HepG2 (cell line): Measurements from ENCODE around the gene CNPPD1. TPM values are rescaled to one million over a fixed set of nuclear protein-coding genes. Genes with fewer than 3 reads are reported as not detected.

Experiments used
- AFF4 ChIP-seq: sonication (generic); formaldehyde crosslinking; IDR thresholded peaks from 2 replicates; pipeline ENCODE4 v1.4.0; 2020; ENCODE audit warnings: missing genetic modification reagents
- DR1 ChIP-seq: sonication (generic); formaldehyde crosslinking; IDR thresholded peaks from 2 replicates; pipeline ENCODE4 v1.8.0; 2021; ENCODE audit warnings: mild to moderate bottlenecking, missing genetic modification reagents, inconsistent platforms
- FLYWCH1 ChIP-seq: sonication (generic); formaldehyde crosslinking; IDR thresholded peaks from 2 replicates; pipeline ENCODE4 v1.8.1; 2023; ENCODE audit warnings: mild to moderate bottlenecking, missing genetic modification reagents
- GATAD2A ChIP-seq: IDR thresholded peaks from 2 replicates; pipeline ENCODE4 v1.6.1; 2016
- GPBP1L1 ChIP-seq: sonication (generic); formaldehyde crosslinking; IDR thresholded peaks from 2 replicates; pipeline ENCODE4 v1.5.0; 2020; ENCODE audit warnings: mild to moderate bottlenecking, missing genetic modification reagents
- HNRNPUL1 ChIP-seq: fragments of 200-400 bp; formaldehyde crosslinking; IDR thresholded peaks from 2 replicates; pipeline ENCODE4 v1.6.1; 2017; ENCODE audit warnings: low read depth, mild to moderate bottlenecking, low read length, moderate library complexity
- KLF6 ChIP-seq: IDR thresholded peaks from 2 replicates; pipeline ENCODE4 v1.8.0; 2016; ENCODE audit warnings: missing biosample characterization, missing genetic modification reagents
- NFIC ChIP-seq: IDR thresholded peaks from 2 replicates; pipeline ENCODE4 v1.6.1; 2012; ENCODE audit warnings: mild to moderate bottlenecking, low read length, inconsistent platforms
- PITX1 ChIP-seq: sonication (generic); formaldehyde crosslinking; IDR thresholded peaks from 2 replicates; pipeline ENCODE4 v1.5.1; 2020; ENCODE audit warnings: mild to moderate bottlenecking, missing genetic modification reagents
- SP1 ChIP-seq, 2 experiments: fragments of 450-650 bp in 1 of 2; sonication (generic) in 1 of 2; formaldehyde crosslinking in 1 of 2; IDR thresholded peaks; 2 replicates each; pipeline versions ENCODE4 v1.4.0 to v1.6.1; 2016 to 2020; ENCODE audit warnings: missing genetic modification reagents in 1 of 2
- STAG1 ChIP-seq: sonication (generic); formaldehyde crosslinking; IDR thresholded peaks from 2 replicates; pipeline ENCODE4 v1.4.0; 2020; ENCODE audit warnings: missing genetic modification reagents
- SYNCRIP ChIP-seq: fragments of 200-400 bp; formaldehyde crosslinking; IDR thresholded peaks from 2 replicates; pipeline ENCODE4 v1.6.1; 2018; ENCODE audit warnings: mild to moderate bottlenecking, low read depth, low read length; ENCODE audit not compliant: insufficient read depth
- THAP7 ChIP-seq: sonication (generic); formaldehyde crosslinking; IDR thresholded peaks from 2 replicates; pipeline ENCODE4 v1.8.1; 2023; ENCODE audit warnings: mild to moderate bottlenecking, missing genetic modification reagents
- TP53 ChIP-seq: sonication (generic); formaldehyde crosslinking; conservative IDR thresholded peaks from 2 replicates; pipeline ENCODE4 v1.4.0; 2020; ENCODE audit warnings: missing genetic modification reagents
- ZBTB7A ChIP-seq: sonication (generic); formaldehyde crosslinking; IDR thresholded peaks from 2 replicates; pipeline ENCODE4 v1.8.0; 2022; ENCODE audit warnings: mild to moderate bottlenecking, missing genetic modification reagents
- ZFY ChIP-seq: sonication (generic); formaldehyde crosslinking; IDR thresholded peaks from 2 replicates; pipeline ENCODE4 v1.4.0; 2020; ENCODE audit warnings: missing genetic modification reagents
- ZHX1 ChIP-seq: sonication (generic); formaldehyde crosslinking; IDR thresholded peaks from 2 replicates; pipeline ENCODE4 v1.8.1; 2022; ENCODE audit warnings: low read depth, mild to moderate bottlenecking, missing genetic modification reagents
- ZNF160 ChIP-seq: sonication (generic); formaldehyde crosslinking; IDR thresholded peaks from 2 replicates; pipeline ENCODE4 v1.8.0; 2022; ENCODE audit warnings: mild to moderate bottlenecking, inconsistent platforms, missing genetic modification reagents
- ZNF256 ChIP-seq: sonication (generic); formaldehyde crosslinking; conservative IDR thresholded peaks from 2 replicates; pipeline ENCODE4 v1.4.0; 2020; ENCODE audit warnings: missing genetic modification reagents
- ZNF329 ChIP-seq: sonication (generic); formaldehyde crosslinking; IDR thresholded peaks from 2 replicates; pipeline ENCODE4 v1.9.0; 2021; ENCODE audit warnings: low read depth, mild to moderate bottlenecking, missing genetic modification reagents
- ZNF720 ChIP-seq: sonication (generic); formaldehyde crosslinking; IDR thresholded peaks from 2 replicates; pipeline ENCODE4 v1.4.0; 2020; ENCODE audit warnings: missing genetic modification reagents
- ZNF879 ChIP-seq: sonication (generic); formaldehyde crosslinking; IDR thresholded peaks from 2 replicates; pipeline ENCODE4 v1.8.1; 2023; ENCODE audit warnings: missing genetic modification reagents
- polyA plus RNA-seq, 8 experiments: library from polyadenylated mRNA; depleted of rRNA in 3 of 8; stranded (reverse) in 7 of 8; unstranded in 1 of 8; fragments of >200 nt; fragmentation: Illumina TruSeq in 4 of 8; extraction: Trizol in 4 of 8; gene quantifications; 2 replicates each; pipeline versions ENCODE4 v1.2.1 to v1.2.3, GENCODE V29; 2011 to 2016; ENCODE audit warnings: low read depth in 4 of 8, missing spikeins in 1 of 8, mixed read lengths in 1 of 8; ENCODE audit not compliant: insufficient read depth in 1 of 8
- total RNA-seq, 5 experiments: library from RNA; depleted of rRNA; stranded (reverse); fragments of >200 nt; fragmentation: Illumina TruSeq; extraction: Trizol; gene quantifications; 2 replicates each; pipeline ENCODE4 v1.2.3, GENCODE V29; 2016; ENCODE audit warnings: low read depth in 1 of 5

CNPPD1 gene
- total and polyA plus RNA-seq, 2 of the 13 experiments (the other 11 are each of a cell fraction or from before 2014, with no cell fraction given) = 35.5 to 49.4 TPM

- TF ChIP-seq AFF4 (CRISPR knock-in tag) (peak; percentile 24; the same call in 1 of the 2 replicates), ZNF160 (CRISPR knock-in tag) (no peak; the same call in 1 of the 2 replicates), STAG1 (CRISPR knock-in tag) (no peak), DR1 (CRISPR knock-in tag) (no peak), ZHX1 (CRISPR knock-in tag) (no peak; the same call in 1 of the 2 replicates), NFIC (peak; percentile 80; the same call in 1 of the 2 replicates), HNRNPUL1 (no peak), GATAD2A (CRISPR knock-in tag) (peak; percentile 96), FLYWCH1 (no peak), ZNF329 (no peak), ZFY (peak; percentile 49), KLF6 (peak; percentile 86), ZBTB7A (CRISPR knock-in tag) (peak; percentile 93), ZNF879 (CRISPR knock-in tag) (no peak), THAP7 (CRISPR knock-in tag) (no peak), GPBP1L1 (no peak), ZNF720 (CRISPR knock-in tag) (no peak), TP53 (CRISPR knock-in tag) (no peak), ZNF256 (CRISPR knock-in tag) (no peak), PITX1 (CRISPR knock-in tag) (peak; percentile 32; the same call in 1 of the 2 replicates), SYNCRIP (no peak), SP1 (IDR thresholded peaks at IDR 0.05) (no peak), SP1 (CRISPR knock-in tag; IDR thresholded peaks at IDR 0.05) (no peak; the same call in 1 of the 2 replicates)
These were observed 31.4 kb upstream of the CNPPD1 start (continued) for GRCh38 chr2:219207884-219208740.
